Smooth muscle cell (in vitro differentiated cells): Measurements from ENCODE around the gene OR6C65. TPM values are rescaled to one million over a fixed set of nuclear protein-coding genes. Genes with fewer than 3 reads are reported as not detected.

Experiments used
- DNase-seq: peaks from one replicate; lab custom pipeline; 2025; ENCODE audit not compliant: unreplicated experiment; lab: John Stamatoyannopoulos, UW
- H2AFZ ChIP-seq: fragments of 200-600 bp; sonication (generic); 2 replicates; pipeline ENCODE4 v1.6.0; 2016; ENCODE audit warnings: antibody characterized with exemption, low read depth, mild to moderate bottlenecking
- H3F3A ChIP-seq: fragments of 200-600 bp; sonication (generic); 2 replicates; pipeline ENCODE4 v1.6.0; 2017; ENCODE audit warnings: antibody characterized with exemption, low read depth
- H3K27ac ChIP-seq: fragments of 200-600 bp; sonication (generic); 2 replicates; pipeline ENCODE4 v1.5.1; 2016; ENCODE audit warnings: low read depth, mild to moderate bottlenecking
- H3K27me3 ChIP-seq: fragments of 200-600 bp; sonication (generic); 2 replicates; pipeline ENCODE4 v1.6.1; 2016; ENCODE audit warnings: low read depth, mild to moderate bottlenecking
- H3K36me3 ChIP-seq: fragments of 200-600 bp; sonication (generic); 2 replicates; pipeline ENCODE4 v1.5.1; 2016; ENCODE audit warnings: low read depth
- H3K4me1 ChIP-seq: fragments of 200-600 bp; sonication (generic); 2 replicates; pipeline ENCODE4 v1.5.1; 2016; ENCODE audit warnings: low read depth
- H3K4me2 ChIP-seq: fragments of 200-600 bp; sonication (generic); 2 replicates; pipeline ENCODE4 v1.6.0; 2016; ENCODE audit warnings: mild to moderate bottlenecking
- H3K4me3 ChIP-seq: fragments of 200-600 bp; sonication (generic); 2 replicates; pipeline ENCODE4 v1.5.1; 2016; ENCODE audit warnings: mild to moderate bottlenecking
- H3K79me2 ChIP-seq: fragments of 200-600 bp; sonication (generic); 2 replicates; pipeline ENCODE4 v1.6.0; 2016; ENCODE audit warnings: low read depth, mild to moderate bottlenecking
- H3K9ac ChIP-seq: fragments of 200-600 bp; sonication (generic); 2 replicates; pipeline ENCODE4 v1.6.0; 2016; ENCODE audit warnings: low read depth
- H3K9me3 ChIP-seq: fragments of 200-600 bp; sonication (generic); replicated peaks from 2 replicates; pipeline ENCODE4 v1.5.1; 2016; ENCODE audit warnings: low read depth
- H4K20me1 ChIP-seq: fragments of 200-600 bp; sonication (generic); 2 replicates; pipeline ENCODE4 v1.6.0; 2016; ENCODE audit warnings: low read depth
- CTCF ChIP-seq: fragments of 200-600 bp; sonication (generic); IDR thresholded peaks from 2 replicates; pipeline ENCODE4 v1.5.1; 2017; ENCODE audit warnings: borderline replicate concordance, mild to moderate bottlenecking, antibody characterized with exemption; ENCODE audit not compliant: insufficient read depth, poor library complexity, severe bottlenecking
- WGBS: methylation state at CpG from one replicate; pipeline ENCODE4 v1.1.7; 2016; ENCODE audit warnings: low lambda C conversion rate; 5-methylcytosine and 5-hydroxymethylcytosine counted together
- polyA plus RNA-seq: library from polyadenylated mRNA; unstranded; fragments of >200 nt; fragmentation: Nextera tagmentation; extraction: Ambion mirVana; gene quantifications from 2 replicates; pipeline ENCODE4 v1.2.1, GENCODE V29; 2016
- total RNA-seq: library from RNA; depleted of rRNA; stranded (reverse); fragments of >200 nt; gene quantifications from 2 replicates; pipeline ENCODE4 v1.2.3, GENCODE V29; 2014

OR6C65 gene
- total and polyA plus RNA-seq, 2 experiments from 2014 or later = not detected

GRCh38 chr12:55446326-55446725 lies 46.0 kb downstream of the OR6C65 start:
- H3K9me3 ChIP-seq = no peaks in the 10 kb centered on the region
- H3K4me3 ChIP-seq = no peak overlapping the region
- no peak overlapping the region for H3K4me2 ChIP-seq
- DNase-seq = no peak
- H3K27ac ChIP-seq = no peak overlapping the region
- H3F3A ChIP-seq = no peaks in the 10 kb centered on the region
- H3K79me2 ChIP-seq = no peaks in the 10 kb centered on the region
- no peak for TF ChIP-seq CTCF
- no peaks in the 10 kb centered on the region for H3K27me3 ChIP-seq
- H3K4me1 ChIP-seq = no peaks in the 10 kb centered on the region
- no peaks in the 10 kb centered on the region for H4K20me1 ChIP-seq
- 86% methylated on average over 5 of the region's 5 CpGs for WGBS
- H2AFZ ChIP-seq = no peak overlapping the region
- no peak overlapping the region for H3K9ac ChIP-seq
- no peaks in the 10 kb centered on the region for H3K36me3 ChIP-seq

GRCh38 chr12:55448825-55449224 lies 48.5 kb downstream of the OR6C65 start:
- Histone ChIP-seq H3K9ac (no peak overlapping the region), H3K4me2 (no peak overlapping the region), H3K79me2 (no peaks in the 10 kb centered on the region), H3K4me3 (no peak overlapping the region), H3K27me3 (no peaks in the 10 kb centered on the region), H3K36me3 (no peaks in the 10 kb centered on the region), H3F3A (no peaks in the 10 kb centered on the region), H3K4me1 (no peaks in the 10 kb centered on the region), H3K27ac (no peak overlapping the region), H4K20me1 (no peaks in the 10 kb centered on the region), H3K9me3 (no peaks in the 10 kb centered on the region), H2AFZ (no peak overlapping the region)
- no peak for TF ChIP-seq CTCF
- DNase-seq = no peak

Other genes starting within 250 kb of the OR6C65 start
- gene OR10A7, start 179.5 kb upstream of the OR6C65 start, total RNA-seq = not detected in 2 replicates
- not detected in 2 replicates for gene OR10A7, start 179.5 kb upstream of the OR6C65 start, polyA plus RNA-seq
- not detected in 2 replicates for gene OR6C74, start 155.9 kb upstream of the OR6C65 start, total RNA-seq
- not detected in 2 replicates for gene OR6C74, start 155.9 kb upstream of the OR6C65 start, polyA plus RNA-seq
- gene OR6C6, start 104.0 kb upstream of the OR6C65 start, total RNA-seq = not detected in 2 replicates
- gene OR6C6, start 104.0 kb upstream of the OR6C65 start, polyA plus RNA-seq = not detected in 2 replicates
- gene OR6C1, start 86.2 kb upstream of the OR6C65 start, total RNA-seq = not detected in 2 replicates
- gene OR6C1, start 86.2 kb upstream of the OR6C65 start, polyA plus RNA-seq = not detected in 2 replicates
- gene OR6C3, start 69.8 kb upstream of the OR6C65 start, total RNA-seq = not detected in 2 replicates
- not detected in 2 replicates for gene OR6C3, start 69.8 kb upstream of the OR6C65 start, polyA plus RNA-seq
- not detected in 2 replicates for gene OR6C75, start 37.6 kb upstream of the OR6C65 start, total RNA-seq
- gene OR6C75, start 37.6 kb upstream of the OR6C65 start, polyA plus RNA-seq = not detected in 2 replicates
- not detected in 2 replicates for gene OR6C76, start 25.7 kb downstream of the OR6C65 start, total RNA-seq
- gene OR6C76, start 25.7 kb downstream of the OR6C65 start, polyA plus RNA-seq = not detected in 2 replicates
- not detected in 2 replicates for gene OR6C2, start 43.5 kb downstream of the OR6C65 start, total RNA-seq
- gene OR6C2, start 43.5 kb downstream of the OR6C65 start, polyA plus RNA-seq = not detected in 2 replicates
- not detected in 2 replicates for gene OR6C70, start 69.6 kb downstream of the OR6C65 start, total RNA-seq
- gene OR6C70, start 69.6 kb downstream of the OR6C65 start, polyA plus RNA-seq = not detected in 2 replicates
- not detected in 2 replicates for gene OR6C68, start 91.8 kb downstream of the OR6C65 start, total RNA-seq
- gene OR6C68, start 91.8 kb downstream of the OR6C65 start, polyA plus RNA-seq = not detected in 2 replicates
- not detected in 2 replicates for gene OR6C4, start 149.1 kb downstream of the OR6C65 start, total RNA-seq
- gene OR6C4, start 149.1 kb downstream of the OR6C65 start, polyA plus RNA-seq = not detected in 2 replicates
- not detected in 2 replicates for gene OR2AP1, start 171.9 kb downstream of the OR6C65 start, total RNA-seq
- gene OR2AP1, start 171.9 kb downstream of the OR6C65 start, polyA plus RNA-seq = not detected in 2 replicates
- gene OR10P1, start 236.4 kb downstream of the OR6C65 start, total RNA-seq = not detected in 2 replicates
- not detected in 2 replicates for gene OR10P1, start 236.4 kb downstream of the OR6C65 start, polyA plus RNA-seq